ENCODE data around the gene KLHL29. TPM values are rescaled to one million over a fixed set of nuclear protein-coding genes. Genes with fewer than 3 reads are reported as not detected.

Gene KLHL29
- total and polyA plus RNA-seq, 10 of the 15 experiments (the other 5 are each of a cell fraction or from before 2014, with no cell fraction given), result 1.4 to 19.5 (median 6.1) TPM

DNA sequence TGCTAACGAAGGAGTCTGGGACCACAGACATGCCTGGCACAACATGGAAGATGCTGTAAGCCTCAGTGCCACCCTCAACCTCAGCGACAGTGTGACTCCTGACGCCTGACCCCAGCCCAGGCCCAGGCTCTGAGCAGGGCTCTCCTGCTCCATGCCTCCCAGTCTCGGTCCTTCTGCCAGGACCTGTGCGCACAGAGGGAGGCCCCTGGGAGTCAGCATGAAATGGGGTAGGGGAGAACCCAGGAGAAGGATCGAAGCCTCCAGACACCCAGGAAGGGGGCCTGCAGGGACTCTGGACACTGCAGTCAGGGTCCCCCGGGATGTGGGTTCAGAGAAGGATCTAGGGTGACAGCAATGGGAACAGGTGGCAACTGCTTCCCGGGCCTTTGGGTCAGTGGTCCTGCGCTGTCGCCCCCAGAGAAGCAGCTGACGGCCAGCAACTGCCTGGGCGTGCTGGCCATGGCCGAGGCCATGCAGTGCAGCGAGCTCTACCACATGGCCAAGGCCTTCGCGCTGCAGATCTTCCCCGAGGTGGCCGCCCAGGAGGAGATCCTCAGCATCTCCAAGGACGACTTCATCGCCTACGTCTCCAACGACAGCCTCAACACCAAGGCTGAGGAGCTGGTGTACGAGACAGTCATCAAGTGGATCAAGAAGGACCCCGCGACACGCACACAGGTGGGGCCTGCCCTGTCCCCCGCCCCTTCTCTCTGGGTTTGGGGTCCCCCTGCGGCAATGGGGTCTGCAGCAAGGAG, 308.0 kb downstream of the KLHL29 start (continued):
- TF ChIP-seq TCF3 (IDR thresholded peaks at IDR 0.05; ENCODE audit: borderline replicate concordance, insufficient read depth, low read depth, low read length), result no peak
- no peak for TF ChIP-seq RCOR1 (conservative IDR thresholded peaks at IDR 0.05; ENCODE audit: low read depth, low read length)
- no peak for TF ChIP-seq BCL11A (IDR thresholded peaks at IDR 0.05; ENCODE audit: low read depth, low read length)
- no peak for TF ChIP-seq CBX5 (IDR thresholded peaks at IDR 0.05; ENCODE audit: low read depth)
- TF ChIP-seq, protein P1, sequence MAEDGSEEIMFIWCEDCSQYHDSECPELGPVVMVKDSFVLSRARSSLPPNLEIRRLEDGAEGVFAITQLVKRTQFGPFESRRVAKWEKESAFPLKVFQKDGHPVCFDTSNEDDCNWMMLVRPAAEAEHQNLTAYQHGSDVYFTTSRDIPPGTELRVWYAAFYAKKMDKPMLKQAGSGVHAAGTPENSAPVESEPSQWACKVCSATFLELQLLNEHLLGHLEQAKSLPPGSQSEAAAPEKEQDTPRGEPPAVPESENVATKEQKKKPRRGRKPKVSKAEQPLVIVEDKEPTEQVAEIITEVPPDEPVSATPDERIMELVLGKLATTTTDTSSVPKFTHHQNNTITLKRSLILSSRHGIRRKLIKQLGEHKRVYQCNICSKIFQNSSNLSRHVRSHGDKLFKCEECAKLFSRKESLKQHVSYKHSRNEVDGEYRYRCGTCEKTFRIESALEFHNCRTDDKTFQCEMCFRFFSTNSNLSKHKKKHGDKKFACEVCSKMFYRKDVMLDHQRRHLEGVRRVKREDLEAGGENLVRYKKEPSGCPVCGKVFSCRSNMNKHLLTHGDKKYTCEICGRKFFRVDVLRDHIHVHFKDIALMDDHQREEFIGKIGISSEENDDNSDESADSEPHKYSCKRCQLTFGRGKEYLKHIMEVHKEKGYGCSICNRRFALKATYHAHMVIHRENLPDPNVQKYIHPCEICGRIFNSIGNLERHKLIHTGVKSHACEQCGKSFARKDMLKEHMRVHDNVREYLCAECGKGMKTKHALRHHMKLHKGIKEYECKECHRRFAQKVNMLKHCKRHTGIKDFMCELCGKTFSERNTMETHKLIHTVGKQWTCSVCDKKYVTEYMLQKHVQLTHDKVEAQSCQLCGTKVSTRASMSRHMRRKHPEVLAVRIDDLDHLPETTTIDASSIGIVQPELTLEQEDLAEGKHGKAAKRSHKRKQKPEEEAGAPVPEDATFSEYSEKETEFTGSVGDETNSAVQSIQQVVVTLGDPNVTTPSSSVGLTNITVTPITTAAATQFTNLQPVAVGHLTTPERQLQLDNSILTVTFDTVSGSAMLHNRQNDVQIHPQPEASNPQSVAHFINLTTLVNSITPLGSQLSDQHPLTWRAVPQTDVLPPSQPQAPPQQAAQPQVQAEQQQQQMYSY (CRISPR knock-in tag; IDR thresholded peaks at IDR 0.05), result no peak
- TF ChIP-seq, protein P2, sequence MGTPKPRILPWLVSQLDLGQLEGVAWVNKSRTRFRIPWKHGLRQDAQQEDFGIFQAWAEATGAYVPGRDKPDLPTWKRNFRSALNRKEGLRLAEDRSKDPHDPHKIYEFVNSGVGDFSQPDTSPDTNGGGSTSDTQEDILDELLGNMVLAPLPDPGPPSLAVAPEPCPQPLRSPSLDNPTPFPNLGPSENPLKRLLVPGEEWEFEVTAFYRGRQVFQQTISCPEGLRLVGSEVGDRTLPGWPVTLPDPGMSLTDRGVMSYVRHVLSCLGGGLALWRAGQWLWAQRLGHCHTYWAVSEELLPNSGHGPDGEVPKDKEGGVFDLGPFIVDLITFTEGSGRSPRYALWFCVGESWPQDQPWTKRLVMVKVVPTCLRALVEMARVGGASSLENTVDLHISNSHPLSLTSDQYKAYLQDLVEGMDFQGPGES (IDR thresholded peaks at IDR 0.05), result no peak
- no peak for TF ChIP-seq PAX5 (IDR thresholded peaks at IDR 0.05; ENCODE audit: borderline replicate concordance, low read depth, low read length)

DNA sequence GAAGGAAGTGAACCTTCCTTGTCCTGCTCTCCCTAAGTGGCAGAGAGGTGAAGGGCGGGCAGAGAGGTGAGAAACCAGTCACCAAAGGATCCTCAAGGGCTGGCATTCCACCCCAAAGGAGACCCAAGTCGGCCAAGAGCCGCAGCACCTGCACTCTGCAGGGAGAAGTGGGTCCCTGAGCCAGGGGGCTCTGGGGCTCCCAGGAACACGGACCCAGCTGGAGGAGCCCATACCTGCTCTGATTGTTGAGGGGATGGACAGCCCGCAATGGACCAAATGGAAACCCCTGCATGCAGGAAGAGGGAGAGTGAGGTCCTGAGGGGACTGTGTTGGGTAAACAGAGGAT, 308.6 kb downstream of the KLHL29 start:
- H3K27me3 ChIP-seq (replicated peaks in 1 of 2; ENCODE audit: control insufficient read depth in 2 of 2, insufficient read depth in 2 of 2, low read length in 1 of 2), result no peaks in the 10 kb centered on the region
- no peaks in the 10 kb centered on the region for H3K4me1 ChIP-seq (ENCODE audit: control insufficient read depth, insufficient read depth, low read length)
- SMC1A ChIA-PET (ENCODE audit: uncharacterized antibody, unreplicated experiment), result no interaction called here
- ATAC-seq, result no peak
- H4K20me1 ChIP-seq (ENCODE audit: control insufficient read depth, insufficient read depth), result no peaks in the 10 kb centered on the region
- no peaks in the 10 kb centered on the region for H3K79me2 ChIP-seq (ENCODE audit: control insufficient read depth, insufficient read depth, low read length)
- FAIRE-seq, result no peak
- no peak overlapping the region for H3K9ac ChIP-seq (ENCODE audit: control insufficient read depth, insufficient read depth, low read length)
- intact Hi-C loops (cut with micrococcal nuclease; ENCODE audit: unreplicated experiment), result no loop called here
- TF ChIP-seq YY1 (IDR thresholded peaks at IDR 0.05; ENCODE audit: low read depth, low read length), result no peak
- TF ChIP-seq, protein P3, sequence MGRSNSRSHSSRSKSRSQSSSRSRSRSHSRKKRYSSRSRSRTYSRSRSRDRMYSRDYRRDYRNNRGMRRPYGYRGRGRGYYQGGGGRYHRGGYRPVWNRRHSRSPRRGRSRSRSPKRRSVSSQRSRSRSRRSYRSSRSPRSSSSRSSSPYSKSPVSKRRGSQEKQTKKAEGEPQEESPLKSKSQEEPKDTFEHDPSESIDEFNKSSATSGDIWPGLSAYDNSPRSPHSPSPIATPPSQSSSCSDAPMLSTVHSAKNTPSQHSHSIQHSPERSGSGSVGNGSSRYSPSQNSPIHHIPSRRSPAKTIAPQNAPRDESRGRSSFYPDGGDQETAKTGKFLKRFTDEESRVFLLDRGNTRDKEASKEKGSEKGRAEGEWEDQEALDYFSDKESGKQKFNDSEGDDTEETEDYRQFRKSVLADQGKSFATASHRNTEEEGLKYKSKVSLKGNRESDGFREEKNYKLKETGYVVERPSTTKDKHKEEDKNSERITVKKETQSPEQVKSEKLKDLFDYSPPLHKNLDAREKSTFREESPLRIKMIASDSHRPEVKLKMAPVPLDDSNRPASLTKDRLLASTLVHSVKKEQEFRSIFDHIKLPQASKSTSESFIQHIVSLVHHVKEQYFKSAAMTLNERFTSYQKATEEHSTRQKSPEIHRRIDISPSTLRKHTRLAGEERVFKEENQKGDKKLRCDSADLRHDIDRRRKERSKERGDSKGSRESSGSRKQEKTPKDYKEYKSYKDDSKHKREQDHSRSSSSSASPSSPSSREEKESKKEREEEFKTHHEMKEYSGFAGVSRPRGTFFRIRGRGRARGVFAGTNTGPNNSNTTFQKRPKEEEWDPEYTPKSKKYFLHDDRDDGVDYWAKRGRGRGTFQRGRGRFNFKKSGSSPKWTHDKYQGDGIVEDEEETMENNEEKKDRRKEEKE (IDR thresholded peaks at IDR 0.05), result no peak
- no peaks in the 10 kb centered on the region for H3K9me3 ChIP-seq (replicated peaks; ENCODE audit: control insufficient read depth, insufficient read depth, low read length)
- no peak overlapping the region for H3K4me2 ChIP-seq (ENCODE audit: control insufficient read depth, insufficient read depth)
- CTCF ChIA-PET, result no interaction called here
- BruUV-seq (replicated peaks), result no TSS peak
- no peak overlapping the region for H2AFZ ChIP-seq (ENCODE audit: control insufficient read depth, low read depth, low read length)
- peaks cover 8 to 12% of the 10 kb centered on the region in 2 experiments; a peak in 3 of 4 replicates for H3K36me3 ChIP-seq (ENCODE audit: control insufficient read depth in 2 of 2, insufficient read depth in 2 of 2, low read length in 1 of 2)
- H3K27ac ChIP-seq (ENCODE audit: control insufficient read depth, insufficient read depth), result no peak overlapping the region
- RAD21 ChIA-PET (ENCODE audit: unreplicated experiment), result no interaction called here
- in situ Hi-C loops (cut with MboI), result no loop called here
- POLR2A ChIA-PET, result no interaction called here
- H3K4me3 ChIP-seq, result no peak overlapping the region
- 98% methylated on average over 5 of the region's 5 CpGs for WGBS (ENCODE audit: insufficient coverage, insufficient replicate concordance, low lambda C conversion rate, missing lambda C conversion rate)
- DNase-seq (ENCODE audit: low read depth, low spot score), result no peak
